Measurements from ENCODE around the gene PRICKLE3.
"Not testable (repeated sequence)": the region's sequence is repeated elsewhere in the genome, so short reads cannot be mapped to it uniquely, and the experiment has no call there.

The PRICKLE3 gene

DNA sequence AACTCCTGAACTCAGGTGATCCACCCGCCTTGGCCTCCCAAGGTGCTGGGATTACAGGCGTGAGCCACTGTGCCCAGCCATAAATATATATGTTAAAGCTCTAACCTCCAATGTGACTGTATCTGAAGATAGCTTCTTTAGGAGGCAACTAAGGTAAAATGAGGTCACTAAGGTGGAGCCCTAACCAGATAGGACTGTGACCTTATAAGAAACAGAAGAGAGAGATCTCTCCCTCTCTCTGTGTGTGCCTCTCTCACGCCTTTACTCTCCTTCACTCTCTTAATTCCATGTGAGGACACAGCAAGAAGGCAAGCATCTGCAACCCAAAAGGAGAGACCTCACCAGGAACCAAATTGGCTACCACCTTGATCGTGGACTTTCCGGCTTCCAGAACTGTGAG is 24.5 kb downstream of the PRICKLE3 start:
- DNase-seq (ENCODE audit: low read depth in 2 of 2, low spot score in 1 of 2), result no peak

DNA sequence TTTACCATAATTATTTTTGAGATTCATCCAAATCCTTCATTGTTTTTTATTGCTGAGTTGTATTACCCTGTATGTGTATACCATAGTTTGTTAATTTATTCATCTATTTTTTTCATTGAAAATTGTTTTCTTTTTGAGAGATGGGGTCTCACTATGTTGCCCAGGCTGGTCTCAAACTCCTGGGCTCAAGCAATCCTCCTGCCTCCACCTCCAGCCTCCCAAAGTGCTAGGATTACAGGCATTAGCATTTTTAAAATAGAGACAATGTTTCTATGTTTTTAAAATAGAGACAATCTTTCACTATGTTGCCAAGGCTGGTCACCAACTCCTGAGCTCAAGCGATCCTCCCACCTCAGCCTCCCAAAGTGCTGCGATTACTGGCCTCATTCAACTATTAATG is 25.3 kb downstream of the PRICKLE3 start:
- no peak for DNase-seq (ENCODE audit: low read depth in 2 of 2, low spot score in 1 of 2)

DNA sequence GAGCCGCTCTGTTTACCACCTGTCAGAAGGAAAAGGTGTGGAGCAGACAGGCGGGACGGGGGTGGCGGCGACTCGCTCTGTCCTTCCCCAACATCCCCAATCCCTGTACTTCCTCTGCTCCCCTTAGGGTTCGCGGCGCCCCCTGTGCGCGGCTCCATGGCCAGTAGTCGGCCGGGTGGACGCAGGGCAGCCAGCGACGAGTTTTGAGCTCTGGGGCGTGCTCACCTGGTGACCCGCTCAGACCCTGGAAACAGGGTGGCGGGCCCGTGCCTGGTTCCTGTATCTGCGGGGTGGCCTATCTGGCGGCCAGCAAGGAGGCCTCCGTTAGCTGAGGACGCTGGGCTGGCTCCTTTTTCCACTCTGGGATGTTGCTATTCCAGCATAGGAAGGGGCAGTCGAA is 29.0 kb downstream of the PRICKLE3 start:
- no peak for DNase-seq (ENCODE audit: low read depth in 2 of 2, low spot score in 1 of 2)

DNA sequence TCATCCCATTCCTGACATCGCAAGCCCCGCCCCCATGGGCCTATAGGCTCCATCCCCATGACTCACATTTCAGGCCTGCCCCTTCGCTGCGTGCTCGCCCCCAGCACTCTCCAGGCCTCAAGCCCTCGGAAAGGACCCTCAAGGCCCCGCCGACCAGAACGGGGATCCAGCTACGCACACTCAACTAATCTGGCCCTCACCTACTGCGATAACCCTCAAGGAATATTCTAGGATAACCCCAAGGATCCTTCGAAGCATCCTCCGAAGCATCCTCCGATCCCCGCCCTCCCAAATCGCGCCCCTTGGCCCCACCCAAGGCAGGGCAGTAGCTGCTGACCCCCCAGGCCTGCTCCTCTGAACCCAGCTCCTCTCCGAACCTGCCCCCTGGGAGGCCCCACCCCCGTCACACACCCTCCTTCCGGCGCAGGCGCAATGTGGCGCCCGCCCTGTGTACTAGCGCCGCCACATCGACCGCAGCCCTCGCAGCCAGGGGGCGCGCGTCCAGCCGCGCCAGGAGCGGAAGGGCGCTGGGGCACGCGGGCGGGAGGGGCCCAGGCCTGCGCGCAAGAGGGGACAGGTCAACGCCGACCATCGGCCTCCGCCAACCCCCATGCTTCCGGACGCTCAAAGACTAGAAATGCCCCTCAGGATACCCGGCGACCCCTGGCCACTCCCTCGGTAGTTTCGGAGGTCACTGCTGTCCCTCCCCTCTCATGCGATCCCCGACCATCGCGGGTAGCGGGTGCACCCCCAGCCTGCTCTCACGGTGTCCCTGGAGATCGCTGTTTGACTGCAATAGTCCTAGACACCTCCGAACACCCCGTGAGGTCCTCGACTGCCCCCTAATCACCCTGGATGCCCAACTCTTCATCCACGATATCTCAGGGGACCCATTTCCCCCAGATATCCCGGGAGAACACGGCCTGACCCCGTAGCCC is 30.0 kb downstream of the PRICKLE3 start:
- DNase-seq (ENCODE audit: low read depth in 2 of 2, low spot score in 1 of 2), result peak in 1 of 2 donors; percentile 71

DNA sequence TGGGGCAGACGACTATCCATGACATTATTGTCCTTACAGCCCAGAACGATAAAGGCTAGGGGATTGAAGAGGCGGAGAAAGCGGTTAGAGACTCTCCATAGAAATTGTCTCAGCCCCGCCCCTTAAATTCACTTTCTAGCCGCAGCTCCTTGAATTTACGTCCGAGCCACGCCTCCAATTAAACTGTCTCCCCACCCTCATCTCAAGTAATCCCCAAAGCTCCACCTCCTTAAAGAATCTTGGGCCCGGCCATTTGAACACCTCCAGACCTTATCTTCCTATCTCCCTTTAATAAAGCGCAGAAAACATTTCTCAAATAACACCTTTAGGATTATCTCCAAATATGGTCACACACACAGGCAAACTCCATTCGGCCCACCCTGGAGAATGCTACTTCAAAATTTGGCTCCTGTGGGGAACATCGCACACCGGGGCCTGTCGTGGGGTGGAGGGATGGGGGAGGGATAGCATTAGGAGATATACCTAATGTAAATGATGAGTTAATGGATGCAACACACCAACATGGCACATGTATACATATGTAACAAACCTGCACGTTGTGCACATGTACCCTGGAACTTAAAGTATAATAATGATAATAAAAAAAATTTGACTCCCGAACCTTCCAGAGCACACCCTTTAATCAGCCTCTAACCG is 30.8 kb downstream of the PRICKLE3 start:
- DNase-seq (ENCODE audit: low read depth in 2 of 2, low spot score in 1 of 2), result no peak

DNA sequence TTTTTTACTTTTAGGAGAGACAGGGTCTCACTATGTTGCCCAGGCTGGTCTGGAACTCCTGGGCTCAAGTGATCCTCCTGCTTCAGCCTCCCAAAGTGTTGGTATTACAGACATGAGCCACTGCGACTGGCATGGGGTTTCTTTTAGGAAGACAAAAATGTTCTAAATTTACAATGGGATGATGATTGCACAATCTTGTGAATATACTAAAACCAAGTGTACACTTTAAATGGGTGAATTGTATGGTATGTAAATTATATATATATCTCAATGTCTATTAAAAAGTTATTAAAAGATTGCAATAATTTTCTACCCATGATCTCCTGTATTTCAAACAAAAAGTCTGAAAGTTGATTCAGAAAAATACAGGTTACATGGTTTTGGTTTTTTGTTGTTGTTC is 32.7 kb downstream of the PRICKLE3 start:
- DNase-seq (ENCODE audit: low read depth in 2 of 2, low spot score in 1 of 2), result no peak

DNA sequence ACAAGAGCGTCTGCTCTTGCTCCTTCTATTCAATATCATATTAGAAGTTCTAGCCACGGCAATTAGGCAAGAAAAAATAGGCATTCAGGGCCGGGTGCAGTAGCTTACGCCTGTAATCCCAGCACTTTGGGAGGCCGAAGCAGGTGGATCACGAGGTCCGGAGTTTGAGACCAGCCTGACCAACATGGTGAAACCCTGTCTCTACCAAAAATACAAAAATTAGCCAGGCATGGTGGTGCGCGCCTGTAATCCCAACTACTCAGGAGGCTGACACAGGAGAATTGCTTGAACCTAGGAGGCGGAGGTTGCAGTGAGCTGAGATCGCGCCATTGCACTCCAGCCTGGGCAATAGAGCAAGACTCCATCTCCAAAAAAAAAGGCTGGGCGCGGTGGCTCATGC is 36.9 kb downstream of the PRICKLE3 start:
- DNase-seq (ENCODE audit: low read depth in 2 of 2, low spot score in 1 of 2), result not testable (repeated sequence)

DNA sequence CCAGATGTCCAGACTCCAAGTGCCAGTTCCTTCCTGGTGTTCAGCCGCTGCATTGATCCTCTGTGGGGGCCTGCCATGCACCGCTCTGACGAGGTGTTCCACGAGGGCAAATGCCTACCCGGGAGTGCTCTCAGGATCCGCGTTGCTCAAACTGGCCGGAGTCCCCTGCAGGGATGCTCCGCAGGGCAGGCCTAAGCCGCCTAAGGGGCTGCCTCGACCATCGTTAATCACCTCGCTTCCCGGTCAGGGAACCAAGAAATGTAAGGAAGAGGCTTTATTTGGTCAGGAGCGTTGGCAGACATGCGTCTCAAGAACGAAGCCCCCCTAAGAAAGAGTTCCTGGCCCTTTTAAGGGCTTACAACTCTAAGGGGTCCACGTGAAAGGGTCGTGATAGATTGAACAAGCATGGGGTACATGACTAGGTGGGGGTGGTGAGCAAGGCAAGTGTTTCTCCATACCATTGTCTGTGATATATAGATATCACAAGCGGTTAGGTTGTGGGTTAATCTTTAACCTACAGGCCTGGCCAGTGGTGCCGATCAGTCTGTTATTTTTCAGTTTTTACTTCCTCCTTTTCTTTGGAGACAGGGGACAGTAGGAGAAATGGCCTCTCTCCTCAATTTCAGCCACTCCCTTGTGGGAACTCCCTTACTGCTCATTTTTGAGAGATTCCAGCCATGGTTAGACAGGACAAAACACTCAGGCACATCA is 37.6 kb downstream of the PRICKLE3 start:
- DNase-seq (ENCODE audit: low read depth in 2 of 2, low spot score in 1 of 2), result not testable (repeated sequence)

DNA sequence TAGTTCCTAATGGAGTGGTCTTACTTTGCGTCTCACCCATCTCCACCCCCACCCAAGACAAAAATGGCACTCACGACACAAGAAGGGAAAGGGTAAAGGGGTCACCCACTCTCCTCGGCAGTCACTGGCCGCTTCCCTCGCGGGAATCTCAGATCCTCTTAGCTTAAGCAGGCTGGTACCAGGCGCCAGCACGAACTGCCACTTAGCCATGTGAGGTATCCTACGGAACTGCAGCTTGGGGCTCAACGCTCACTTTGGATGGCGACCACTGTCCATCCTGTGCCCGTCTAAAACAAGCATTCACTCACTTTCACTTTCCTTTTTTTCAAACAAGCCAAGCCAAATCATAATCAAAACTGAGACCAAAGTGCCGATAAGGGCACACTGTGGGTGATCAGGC is 38.2 kb downstream of the PRICKLE3 start:
- DNase-seq (ENCODE audit: low read depth in 2 of 2, low spot score in 1 of 2), result no peak

DNA sequence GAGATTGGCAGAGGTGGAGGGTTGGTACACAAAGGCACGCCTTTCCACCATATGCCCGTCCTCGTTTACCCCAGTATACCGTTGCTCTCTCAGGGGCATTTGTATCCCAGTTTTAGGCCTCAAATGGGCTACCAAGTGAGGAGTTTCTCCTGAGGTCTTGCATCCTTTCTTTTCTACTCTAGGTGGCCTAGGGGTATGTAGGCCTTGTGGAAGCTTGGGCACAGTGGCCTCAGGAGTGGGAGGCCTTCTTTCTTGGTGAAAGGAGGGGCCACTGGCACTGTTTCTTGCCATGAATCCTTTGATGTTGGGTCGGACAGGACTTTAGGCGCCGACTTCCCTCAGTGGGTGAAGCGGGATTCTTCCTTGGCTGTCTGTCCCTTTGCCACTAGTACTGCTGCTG is 38.9 kb downstream of the PRICKLE3 start:
- no peak for DNase-seq (ENCODE audit: low read depth in 2 of 2, low spot score in 1 of 2)

DNA sequence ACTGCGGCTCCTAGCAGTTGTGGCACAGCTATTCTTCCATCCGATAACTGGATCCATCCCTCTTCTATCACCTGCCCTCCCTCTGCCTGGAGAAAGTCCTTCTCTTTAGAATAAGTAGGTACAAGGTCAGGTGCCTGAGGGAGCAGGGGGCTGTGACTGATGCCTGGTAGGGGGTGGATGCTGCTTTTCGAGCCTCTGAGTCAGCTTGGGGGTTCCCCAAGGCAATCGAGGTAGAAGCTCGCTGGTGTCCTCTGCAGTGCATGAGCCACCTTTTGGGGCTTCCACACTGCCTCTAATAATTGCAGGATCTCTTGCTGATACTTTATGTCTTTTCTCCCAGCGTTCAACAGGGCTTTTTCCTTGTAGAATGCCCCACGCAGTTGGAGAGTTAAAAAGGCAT is 43.0 kb downstream of the PRICKLE3 start:
- DNase-seq (ENCODE audit: low read depth in 2 of 2, low spot score in 1 of 2), result not testable (repeated sequence)

DNA sequence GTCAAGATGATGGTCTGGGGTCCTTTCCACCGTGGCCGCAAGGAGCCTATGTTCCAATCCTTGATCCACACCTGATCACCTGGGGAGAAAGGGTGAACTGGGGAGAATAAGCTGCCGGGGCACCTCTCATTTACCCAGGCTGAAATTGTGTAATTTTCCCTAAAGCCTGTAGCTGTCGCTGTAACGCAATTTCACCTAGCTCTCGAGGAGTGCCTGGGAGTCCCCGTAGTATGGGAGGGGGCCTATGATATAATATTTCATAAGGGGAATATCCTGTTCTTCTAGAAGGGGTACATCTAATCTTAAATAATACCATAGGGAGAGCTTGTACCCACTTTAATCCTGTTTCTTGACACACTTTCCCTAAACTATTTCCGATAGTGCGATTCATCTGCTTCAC is 43.9 kb downstream of the PRICKLE3 start:
- not testable (repeated sequence) for DNase-seq (ENCODE audit: low read depth in 2 of 2, low spot score in 1 of 2)

DNA sequence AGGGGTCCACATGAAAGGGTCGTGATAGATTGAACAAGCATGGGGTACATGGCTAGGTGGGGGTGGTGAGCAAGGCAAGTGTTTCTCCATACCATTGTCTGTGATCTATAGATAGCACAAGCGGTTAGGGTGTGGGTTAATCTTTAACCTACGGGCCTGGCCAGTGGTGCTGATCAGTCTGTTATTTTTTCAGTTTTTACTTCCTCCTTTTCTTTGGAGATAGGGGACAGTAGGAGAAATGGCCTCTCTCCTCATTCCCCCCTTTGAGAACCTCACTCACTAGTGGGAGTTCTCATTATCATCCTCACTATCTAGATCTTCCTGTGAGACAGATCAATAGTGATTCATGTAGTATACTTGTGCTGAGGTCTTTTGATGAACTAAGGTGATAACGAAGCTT is 46.5 kb downstream of the PRICKLE3 start:
- DNase-seq (ENCODE audit: low read depth in 2 of 2, low spot score in 1 of 2), result no peak

DNA sequence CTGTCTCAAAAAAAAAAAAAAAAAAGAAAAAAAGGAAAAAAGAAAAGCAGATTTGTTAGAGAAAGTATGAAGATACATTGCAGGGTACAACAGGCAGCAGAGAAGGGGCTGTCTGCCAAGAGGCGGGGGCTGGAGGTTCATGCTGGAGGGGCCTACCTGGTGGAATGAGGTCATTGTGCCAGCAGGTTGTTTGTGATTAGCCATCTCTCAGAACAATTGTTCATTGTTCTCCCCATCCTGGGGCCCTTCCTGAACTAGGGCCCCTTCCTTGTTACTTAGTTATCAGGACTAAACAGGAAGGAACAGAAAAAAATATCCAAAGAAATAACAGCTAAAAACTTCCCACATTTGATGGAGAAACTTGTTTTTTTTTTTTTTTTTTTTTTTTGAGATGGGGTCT is 48.7 kb downstream of the PRICKLE3 start:
- no peak for DNase-seq (ENCODE audit: low read depth in 2 of 2, low spot score in 1 of 2)

DNA sequence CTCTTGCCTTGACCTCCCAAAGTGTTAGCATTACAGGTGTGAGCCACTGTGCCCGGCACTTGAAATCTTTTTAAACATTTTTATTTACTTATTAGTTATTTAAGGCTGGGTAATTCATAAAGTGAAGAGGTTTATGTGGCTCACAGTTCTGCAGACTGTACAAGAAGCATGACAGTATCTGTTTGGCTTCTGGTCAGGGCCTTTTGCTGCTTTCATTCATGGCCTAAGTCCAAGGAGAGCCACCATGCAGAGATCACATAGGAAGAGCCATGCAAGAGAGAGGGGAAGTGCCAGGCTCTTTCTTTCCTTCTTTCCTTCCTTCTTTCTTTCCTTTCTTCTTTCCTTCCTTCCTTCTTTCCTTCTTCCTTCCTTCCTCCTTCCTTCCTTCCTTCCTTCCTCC is 52.4 kb downstream of the PRICKLE3 start:
- no peak for DNase-seq (ENCODE audit: low read depth in 2 of 2, low spot score in 1 of 2)

DNA sequence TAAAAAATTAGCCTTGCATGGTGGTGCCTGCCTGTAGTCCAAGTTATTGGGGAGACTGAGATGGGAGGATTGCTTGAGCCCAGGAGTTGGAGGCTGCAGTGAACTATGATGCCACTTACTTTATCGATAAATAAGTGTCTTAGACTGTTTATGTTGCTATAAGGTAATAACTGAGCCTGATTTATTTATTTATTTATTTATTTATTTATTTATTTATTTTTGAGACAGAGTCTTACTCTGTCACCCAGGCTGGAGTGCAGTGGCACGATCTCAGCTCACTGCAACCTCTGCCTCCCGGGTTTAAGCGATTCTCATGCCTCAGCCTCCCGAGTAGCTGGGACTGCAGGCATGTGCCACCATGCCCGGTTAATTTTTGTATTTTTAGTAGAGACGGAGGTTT is 53.9 kb downstream of the PRICKLE3 start:
- DNase-seq (ENCODE audit: low read depth in 2 of 2, low spot score in 1 of 2), result not testable (repeated sequence)

DNA sequence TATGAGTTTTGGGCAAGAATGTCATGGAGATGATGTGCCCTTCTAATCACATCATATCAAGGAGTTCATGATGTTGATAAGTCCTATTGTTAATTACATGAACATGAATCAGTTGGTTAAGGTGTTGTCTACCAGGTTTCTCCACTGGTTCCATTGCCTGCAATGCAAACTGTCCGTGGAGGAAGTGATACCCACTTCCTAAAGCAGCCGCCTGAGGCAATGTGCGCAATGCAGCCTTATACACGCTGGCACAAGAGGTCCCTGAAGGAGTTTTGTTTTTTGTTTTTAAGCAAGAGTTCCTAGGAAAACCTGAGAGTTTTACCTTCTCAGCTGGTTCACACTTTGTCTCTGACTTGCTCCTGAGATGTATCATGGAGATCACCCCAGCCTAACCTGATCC is 56.7 kb downstream of the PRICKLE3 start:
- no peak for DNase-seq (ENCODE audit: low read depth in 2 of 2, low spot score in 1 of 2)

DNA sequence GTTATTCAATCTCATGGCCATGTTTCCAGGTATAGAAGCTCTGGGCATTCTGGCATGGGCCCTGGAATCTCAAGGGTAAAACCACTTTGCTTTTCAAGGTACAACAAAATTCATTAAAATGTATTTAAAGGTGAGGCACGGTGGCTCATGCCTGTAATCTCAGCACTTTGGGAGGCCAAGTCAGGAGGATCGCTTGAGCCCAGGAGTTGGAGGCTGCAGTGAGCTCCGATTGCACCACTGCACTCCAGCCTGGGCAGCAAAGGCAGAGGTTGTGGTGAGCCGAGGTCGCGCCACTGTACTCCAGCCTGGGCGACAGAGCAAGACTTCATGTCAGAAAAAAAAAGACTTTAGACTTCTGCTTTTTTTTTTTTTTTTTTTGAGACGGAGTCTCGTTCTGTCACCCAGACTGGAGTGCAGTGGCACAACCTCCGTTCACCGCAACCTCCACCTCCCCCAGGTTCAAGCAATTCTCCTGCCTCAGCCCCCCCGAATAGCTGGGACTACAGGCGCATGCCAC is 58.4 kb downstream of the PRICKLE3 start:
- not testable (repeated sequence) for DNase-seq (ENCODE audit: low read depth in 2 of 2, low spot score in 1 of 2)

Data from stimulated activated CD8-positive, alpha-beta memory T cell treated with anti-CD3 and anti-CD28 coated beads, Interleukin-4, amount 100 ng/mL, for 1 hour (primary cell).